Right cardiac atrium (tissue), 5 donors: ENCODE measurements around the gene NT5C3B. TPM values are rescaled to one million over a fixed set of nuclear protein-coding genes. Genes with fewer than 3 reads are reported as not detected.
"Not testable (repeated sequence)": the region's sequence is repeated elsewhere in the genome, so short reads cannot be mapped to it uniquely, and the experiment has no call there.

Source experiments
- ATAC-seq, 2 donors: fragments of 200-7000 bp; cut with Tn5 transposase; one replicate each; pipeline versions ENCODE4 v1.8.0 to v1.9.1; 2020; ENCODE audit warnings: moderate library complexity in 2 of 2, mild to moderate bottlenecking in 1 of 2
- DNase-seq, 3 donors: peaks; one replicate each; pipeline ENCODE4 v3.0.0-alpha.2; 2020
- H3K27ac ChIP-seq: one replicate; pipeline ENCODE4 v1.5.1; 2013; ENCODE audit warnings: mild to moderate bottlenecking, low read length, control low read depth, moderate library complexity
- H3K27me3 ChIP-seq: one replicate; pipeline ENCODE4 v1.6.1; 2013; ENCODE audit not compliant: control insufficient read depth, insufficient read depth
- H3K4me1 ChIP-seq: one replicate; pipeline ENCODE4 v1.6.1; 2013; ENCODE audit warnings: low read length; ENCODE audit not compliant: control insufficient read depth, insufficient read depth
- H3K4me3 ChIP-seq: one replicate; pipeline ENCODE4 v1.5.1; 2013; ENCODE audit warnings: low read length, control low read depth
- H3K9me3 ChIP-seq: one replicate; pipeline ENCODE4 v1.6.1; 2013; ENCODE audit warnings: low read length; ENCODE audit not compliant: control insufficient read depth
- WGBS: extraction: QIAGEN DNeasy Blood & Tissue Kit; methylation state at CpG from one replicate; pipeline ENCODE4 v1.1.7; 2013; 5-methylcytosine and 5-hydroxymethylcytosine counted together
- intact Hi-C, 4 donors: fragments of 100-400 bp; cut with DNase I; formaldehyde crosslinking; loops; one replicate each; pipeline versions ENCODE4 v1.11.0 to v1.14.0; 2022 to 2023
- long read RNA-seq, 4 donors: library from polyadenylated mRNA; unstranded; transcript quantifications; one replicate each; pipeline ENCODE4 v2.0.0, GENCODE V29; 2020 to 2021
- polyA plus RNA-seq: library from polyadenylated mRNA; stranded (reverse); fragments of 200-250 nt; gene quantifications from one replicate; pipeline ENCODE4 v1.2.3, GENCODE V29; 2013
- total RNA-seq, 4 donors: library from RNA; stranded (reverse); fragmentation: NEBNext Ultra II Directional; extraction: Animal tissue kit (Norgen Biotek cat#: 25700); gene quantifications; one replicate each; pipeline ENCODE4 v1.2.1, GENCODE V29; 2021
- donor health status: healthy with polysubstance abuse.
- donor health status: DM: no; HTN: yes; CAD: no.
- donor health status: DM: no; HTN: no; CAD: no.
- donor health status: DM: no; HTN: yes; CAD: no; lungs with severe emphysema.
- donor health status: DM: yes; HTN: yes; CAD: no.

The NT5C3B gene
- total RNA-seq (10 to 100 TPM; 29.1 to 46.6 (median 32.1) TPM), polyA plus RNA-seq (40.5 TPM)
- long read RNA-seq, donor 1, transcript NT5C3B-203 (9 exons, 975 nt) = minor isoform, 12 of 69 reads
- long read RNA-seq, donor 1, transcript NT5C3B-216 (8 exons, 1,534 nt) = major isoform, 41 of 69 reads
- long read RNA-seq, donor 1, partial matches to known transcripts = 0 of 69 reads
- long read RNA-seq, donor 1, other reads (novel, unspliced or antisense) = 11 of 69 reads
- long read RNA-seq, donor 2, transcript NT5C3B-216 (8 exons, 1,534 nt) = major isoform, 11 of 21 reads
- long read RNA-seq, donor 2, partial matches to known transcripts = 0 of 21 reads
- long read RNA-seq, donor 2, other reads (novel, unspliced or antisense) = 7 of 21 reads
- long read RNA-seq, donor 3, transcript NT5C3B-201 (7 exons, 1,253 nt) = minor isoform, 5 of 118 reads
- long read RNA-seq, donor 3, transcript NT5C3B-206 (9 exons, 1,573 nt) = minor isoform, 5 of 118 reads
- long read RNA-seq, donor 3, transcript NT5C3B-203 (9 exons, 975 nt) = minor isoform, 11 of 118 reads
- long read RNA-seq, donor 3, transcript NT5C3B-216 (8 exons, 1,534 nt) = major isoform, 78 of 118 reads
- long read RNA-seq, donor 3, partial matches to known transcripts = 1 of 118 reads
- long read RNA-seq, donor 3, other reads (novel, unspliced or antisense) = 18 of 118 reads
- long read RNA-seq, donor 4, transcript NT5C3B-216 (8 exons, 1,534 nt) = major isoform, 20 of 30 reads
- long read RNA-seq, donor 4, transcript NT5C3B-203 (9 exons, 975 nt) = minor isoform, 5 of 30 reads
- long read RNA-seq, donor 4, partial matches to known transcripts = 1 of 30 reads
- long read RNA-seq, donor 4, other reads (novel, unspliced or antisense) = 4 of 30 reads

GRCh38 chr17:41835800-41836549, at the start of gene NT5C3B:
NT5C3B (minus strand) TSS chr17:41836232; CDS start chr17:41836193, 39 bp downstream.
- ATAC-seq (peak; percentile 94 to 96), DNase-seq (peak; percentile 70 to 89 (median 89))
- intact Hi-C loops = no loop called here
- under 1% methylated on average over 72 of the region's 72 CpGs for WGBS
- H3K4me1 ChIP-seq = no peaks in the 10 kb centered on the region
- H3K4me3 ChIP-seq = peak within 1 kb of the TSS; percentile 87
- H3K27ac ChIP-seq = peak within 1 kb of the TSS; percentile 11
- no peaks in the 10 kb centered on the region for H3K27me3 ChIP-seq
- H3K9me3 ChIP-seq = no peaks in the 10 kb centered on the region

GRCh38 chr17:41885733-41886132, 49.7 kb upstream of the NT5C3B start:
- DNase-seq (no peak), ATAC-seq (no peak)
- Histone ChIP-seq H3K4me3 (no peak overlapping the region), H3K27me3 (no peaks in the 10 kb centered on the region), H3K9me3 (no peaks in the 10 kb centered on the region), H3K4me1 (no peaks in the 10 kb centered on the region), H3K27ac (no peak overlapping the region)
- intact Hi-C loops = no loop called here
- 77% methylated on average over 6 of the region's 6 CpGs for WGBS

- no peak overlapping the region for H3K4me3 ChIP-seq
- no peaks in the 10 kb centered on the region for H3K9me3 ChIP-seq
- WGBS = 89% methylated on average over 6 of the region's 6 CpGs
- H3K4me1 ChIP-seq = no peaks in the 10 kb centered on the region
- ATAC-seq = no peak
- no peak overlapping the region for H3K27ac ChIP-seq
- DNase-seq = no peak
- H3K27me3 ChIP-seq = no peaks in the 10 kb centered on the region
- intact Hi-C loops = no loop called here
Observed at GRCh38 chr17:41882756-41883155, 46.7 kb upstream of the NT5C3B start.

GRCh38 chr17:41880130-41880529, 44.1 kb upstream of the NT5C3B start:
- 88% methylated on average over 4 of the region's 4 CpGs for WGBS
- H3K4me1 ChIP-seq = no peaks in the 10 kb centered on the region
- H3K27me3 ChIP-seq = no peaks in the 10 kb centered on the region
- no peak overlapping the region for H3K27ac ChIP-seq
- DNase-seq = no peak
- H3K4me3 ChIP-seq = no peak overlapping the region
- no peak for ATAC-seq
- intact Hi-C loops = no loop called here
- H3K9me3 ChIP-seq = no peaks in the 10 kb centered on the region

GRCh38 chr17:41874293-41874670, 38.2 kb upstream of the NT5C3B start:
- DNase-seq, H3K4me1 ChIP-seq, H3K4me3 ChIP-seq, H3K27me3 ChIP-seq, H3K27ac ChIP-seq, intact Hi-C loops, H3K9me3 ChIP-seq: not testable (repeated sequence)
- 96% methylated on average over 9 of the region's 9 CpGs for WGBS
- ATAC-seq = peak in 1 of 2 donors; percentile 25

GRCh38 chr17:41873559-41874292, 37.7 kb upstream of the NT5C3B start:
- ATAC-seq = no peak

GRCh38 chr17:41871789-41872188, 35.8 kb upstream of the NT5C3B start:
- H3K27me3 ChIP-seq = no peaks in the 10 kb centered on the region
- no peaks in the 10 kb centered on the region for H3K9me3 ChIP-seq
- H3K27ac ChIP-seq = no peak overlapping the region
- ATAC-seq (no peak), DNase-seq (no peak)
- intact Hi-C loops = no loop called here
- no peaks in the 10 kb centered on the region for H3K4me1 ChIP-seq
- 95% methylated on average over 10 of the region's 10 CpGs for WGBS
- H3K4me3 ChIP-seq = no peak overlapping the region

More at GRCh38 chr17:41873559-41874292, 37.7 kb upstream of the NT5C3B start:
- H3K9me3 ChIP-seq = no peaks in the 10 kb centered on the region
- H3K4me3 ChIP-seq = no peak overlapping the region
- H3K27me3 ChIP-seq = no peaks in the 10 kb centered on the region
- intact Hi-C loops = no loop called here
- H3K27ac ChIP-seq = no peak overlapping the region
- 97% methylated on average over 10 of the region's 10 CpGs for WGBS
- H3K4me1 ChIP-seq = no peaks in the 10 kb centered on the region
- DNase-seq = no peak

GRCh38 chr17:41870627-41871026, 34.6 kb upstream of the NT5C3B start:
- H3K9me3 ChIP-seq = no peaks in the 10 kb centered on the region
- intact Hi-C loops = no loop called here
- no peak for ATAC-seq
- WGBS = 68% methylated on average over 7 of the region's 7 CpGs
- no peaks in the 10 kb centered on the region for H3K4me1 ChIP-seq
- no peak overlapping the region for H3K4me3 ChIP-seq
- no peaks in the 10 kb centered on the region for H3K27me3 ChIP-seq
- no peak for DNase-seq
- no peak overlapping the region for H3K27ac ChIP-seq

- Histone ChIP-seq H3K4me3 (no peak overlapping the region), H3K27me3 (no peaks in the 10 kb centered on the region), H3K27ac (no peak overlapping the region), H3K4me1 (no peaks in the 10 kb centered on the region), H3K9me3 (no peaks in the 10 kb centered on the region)
- DNase-seq = no peak
- no peak for ATAC-seq
- intact Hi-C loops = no loop called here
- WGBS = 77% methylated on average over 2 of the region's 2 CpGs
Observed at GRCh38 chr17:41870097-41870496, 34.1 kb upstream of the NT5C3B start.

- DNase-seq (no peak), ATAC-seq (no peak)
- no peaks in the 10 kb centered on the region for H3K9me3 ChIP-seq
- intact Hi-C loops = no loop called here
- H3K4me1 ChIP-seq = no peaks in the 10 kb centered on the region
- no peak overlapping the region for H3K4me3 ChIP-seq
- WGBS = 71% methylated on average over 9 of the region's 9 CpGs
- H3K27me3 ChIP-seq = no peaks in the 10 kb centered on the region
- H3K27ac ChIP-seq = no peak overlapping the region
Observed at GRCh38 chr17:41869426-41869825, 33.4 kb upstream of the NT5C3B start.
